ENCODE measurements around the gene SNUPN. TPM values are rescaled to one million over a fixed set of nuclear protein-coding genes. Genes with fewer than 3 reads are reported as not detected.

The SNUPN gene
- total and polyA plus RNA-seq, 2 of the 8 experiments (the other 6 are each of a cell fraction or from before 2014, with no cell fraction given): 13.3 to 28.2 TPM

DNA sequence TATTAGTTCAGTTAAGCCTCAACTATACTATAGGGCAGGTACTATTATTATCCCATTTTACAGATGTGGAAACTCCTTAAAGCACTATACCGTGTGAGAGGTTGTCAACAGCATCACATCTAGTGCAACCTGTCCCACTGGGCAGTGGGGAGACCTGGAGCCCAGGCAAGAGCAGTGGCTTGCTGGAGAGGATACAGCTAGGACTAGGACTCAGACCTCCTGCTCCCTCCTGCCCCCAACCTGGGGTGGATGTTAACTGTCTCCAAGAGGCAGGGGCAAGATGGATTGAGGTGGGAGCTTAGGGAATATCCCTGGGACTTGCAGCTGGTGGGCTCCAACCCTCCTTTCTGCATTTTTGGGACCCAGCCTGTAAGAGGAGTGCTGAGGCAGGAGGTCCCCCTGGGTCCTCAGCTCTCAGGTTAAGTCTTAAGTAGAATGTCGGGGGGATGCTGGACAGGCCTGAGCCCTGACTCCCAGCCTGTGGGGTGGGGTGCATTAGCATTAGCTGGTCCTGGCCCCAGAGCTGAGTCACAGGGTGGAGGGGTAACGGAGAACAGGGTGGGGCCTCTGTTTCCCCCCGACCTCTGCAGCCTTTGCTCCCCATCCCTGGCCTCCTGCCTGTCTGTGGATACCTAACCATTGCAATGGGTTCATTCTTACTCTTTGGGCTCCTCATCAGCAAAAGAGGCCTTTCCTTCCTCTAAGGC lies 28.8 kb upstream of the SNUPN start:
- Histone ChIP-seq H3K79me2 (ENCODE audit: control insufficient read depth in 1 of 2, insufficient read depth in 2 of 2, low read length in 2 of 2) (peaks cover 0 to 61% of the 10 kb centered on the region in 2 experiments; a peak in 3 of 4 replicates), H4K5ac (ENCODE audit: insufficient read length, low read depth, low read length) (no peak overlapping the region), H3K4me2 (ENCODE audit: insufficient read depth in 1 of 2, low read depth in 2 of 2, low read length in 2 of 2) (no peak overlapping the region), H3K23ac (ENCODE audit: insufficient read length) (no peak overlapping the region), H2BK120ac (replicated peaks; ENCODE audit: low read depth, low read length) (no peak overlapping the region), H3K4me1 (replicated peaks in 1 of 4; ENCODE audit: control insufficient read depth in 3 of 4, insufficient read depth in 4 of 4, low read length in 3 of 4) (peaks cover 6 to 20% (median 13%) of the 10 kb centered on the region in 4 experiments), H4K91ac (replicated peaks; ENCODE audit: insufficient read length, low read length) (no peak overlapping the region), H2BK15ac (ENCODE audit: low read length) (no peak overlapping the region), H3K9ac (replicated peaks in 1 of 4; ENCODE audit: extremely low read depth in 1 of 4, low read depth in 3 of 4, low read length in 3 of 4) (no peak overlapping the region), H3K9me3 (ENCODE audit: insufficient read depth in 2 of 2, low read depth in 1 of 2, low read length in 1 of 2) (no peaks in the 10 kb centered on the region), H2BK12ac (ENCODE audit: low read depth, low read length) (no peak overlapping the region), H3K56ac (replicated peaks; ENCODE audit: insufficient read length, low read depth, low read length) (no peak overlapping the region), H3K27me3 (replicated peaks in 1 of 4; ENCODE audit: control insufficient read depth in 3 of 4, extremely low read depth in 1 of 4, insufficient read depth in 3 of 4, low read length in 3 of 4) (no peaks in the 10 kb centered on the region), H4K8ac (ENCODE audit: extremely low read depth, insufficient read depth, low read length) (no peak overlapping the region), H2BK20ac (ENCODE audit: low read length) (no peak overlapping the region), H4K20me1 (replicated peaks in 1 of 2; ENCODE audit: control insufficient read depth in 1 of 2, insufficient read depth in 2 of 2, low read length in 2 of 2) (peaks cover 7 to 30% of the 10 kb centered on the region in 2 experiments), H3K4ac (replicated peaks; ENCODE audit: insufficient read length, low read depth, low read length) (no peak overlapping the region), H3K36me3 (ENCODE audit: control insufficient read depth in 2 of 4, insufficient read depth in 4 of 4, low read length in 3 of 4) (peaks cover 0 to 18% (median 0%) of the 10 kb centered on the region in 4 experiments; a peak in 3 of 8 replicates), H3K4me3 (ENCODE audit: extremely low read depth in 1 of 4, insufficient read depth in 2 of 4, low read depth in 3 of 4, low read length in 4 of 4) (no peak overlapping the region), H3K27ac (ENCODE audit: low read depth, low read length) (no peak overlapping the region), H2AK5ac (ENCODE audit: low read depth, low read length) (no peak overlapping the region), H3K23me2 (ENCODE audit: low read depth, low read length) (no peaks in the 10 kb centered on the region; the same call in 1 of the 2 replicates), H3K18ac (ENCODE audit: extremely low read depth, low read length) (no peak overlapping the region), H2AFZ (ENCODE audit: low read length) (no peak overlapping the region), H3K14ac (ENCODE audit: insufficient read length) (no peak overlapping the region), H3K79me1 (ENCODE audit: low read depth, low read length) (peaks cover 14% of the 10 kb centered on the region), H2BK5ac (ENCODE audit: low read depth, low read length) (no peak overlapping the region)
- ChIA-PET POLR2A (ENCODE audit: partially characterized antibody) (interaction anchor here (1.2 to 3.5 kb wide), 2 partner anchors 14 to 18 kb away, joined by 5 to 19 read pairs; partner anchors contain the start of gene IMP3), CTCF (ENCODE audit: partially characterized antibody) (interaction anchor here (0.8 to 1.8 kb wide), 6 partner anchors 13 to 147 kb away, joined by 3 to 6 read pairs (median 4); partner anchors contain the start of genes PTPN9 and SNUPN)
- TF ChIP-seq SP1 (IDR thresholded peaks at IDR 0.05; ENCODE audit: low read depth, low read length) (no peak), TAF1 (IDR thresholded peaks at IDR 0.05; ENCODE audit: low read depth, low read length) (0 out of 2 replicates have a peak, but pooled peaks have one; percentile 2), SUZ12 (IDR thresholded peaks at IDR 0.05; ENCODE audit: low read length) (no peak), HDAC2 (IDR thresholded peaks at IDR 0.05; ENCODE audit: borderline replicate concordance in 1 of 2, low read depth in 2 of 2, low read length in 2 of 2) (no peak)
- no peak for DNase-seq (ENCODE audit: low read depth in 1 of 2, low spot score in 2 of 2)
- WGBS, 2 experiments (ENCODE audit: extremely low coverage in 1 of 2, insufficient coverage in 1 of 2, insufficient read length in 1 of 2, insufficient replicate concordance in 2 of 2, low coverage in 1 of 2, low lambda C conversion rate in 2 of 2, missing lambda C conversion rate in 1 of 2): 61% methylated on average over 4 of the region's 4 CpGs; no CpG with 5 or more reads in 1 of the 2 experiments
- FAIRE-seq: no peak

Measured in H1 (cell line).